ENCODE measurements around the gene MAMDC2.

MAMDC2 gene

GRCh38 chr9:70260606-70261005, 217.0 kb downstream of the MAMDC2 start:
- DNase-seq (ENCODE audit: low read depth, low spot score), result no peak

GRCh38 chr9:70261131-70261870, 217.7 kb downstream of the MAMDC2 start:
- no peak for DNase-seq (ENCODE audit: low read depth, low spot score)

GRCh38 chr9:70262366-70262765, 218.7 kb downstream of the MAMDC2 start:
- no peak for DNase-seq (ENCODE audit: low read depth, low spot score)

- DNase-seq (ENCODE audit: low read depth, low spot score), result no peak
Measured at GRCh38 chr9:70262948-70263347, 219.3 kb downstream of the MAMDC2 start.

GRCh38 chr9:70263421-70263820, 219.8 kb downstream of the MAMDC2 start:
- DNase-seq (ENCODE audit: low read depth, low spot score), result no peak
